ENCODE results near the gene SPINK4.

SPINK4 gene

DNA sequence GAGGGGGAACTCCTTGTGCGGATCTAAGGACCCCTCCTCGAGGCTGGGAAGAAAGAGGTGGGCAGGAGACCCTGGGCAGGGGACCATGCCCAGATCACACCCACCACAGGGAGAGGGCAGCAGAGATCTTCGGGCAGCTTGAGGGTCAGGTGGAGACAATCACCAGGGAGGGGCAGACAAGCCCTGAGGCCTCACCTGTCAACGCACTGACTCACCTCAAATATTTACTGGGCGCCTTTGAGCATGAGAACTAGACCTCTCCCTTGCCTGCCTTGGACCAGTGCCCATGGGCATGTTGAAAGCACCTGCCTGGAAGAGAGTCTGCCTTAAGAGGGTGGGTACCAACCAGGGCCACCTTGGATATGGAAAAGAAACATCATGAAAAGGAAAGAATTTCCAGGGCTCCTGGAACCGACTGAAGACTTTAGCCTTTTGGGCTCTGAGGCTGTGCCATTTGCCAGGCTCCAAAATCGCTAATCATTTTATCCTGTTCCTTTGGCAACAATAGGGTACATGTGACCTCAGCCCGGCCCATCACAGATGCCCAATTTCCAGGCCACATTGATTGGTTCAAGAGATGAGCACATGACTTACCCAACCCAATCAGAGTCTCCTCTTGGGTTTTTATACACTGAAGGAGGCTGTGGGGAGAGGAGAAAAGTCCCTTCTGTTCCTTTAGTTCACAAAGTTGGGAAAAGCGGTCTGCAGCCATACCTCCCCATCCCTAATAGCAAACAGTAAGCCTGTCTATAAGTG is 10.4 kb upstream of the SPINK4 start:
- no peak for DNase-seq (ENCODE audit: low spot score)

GRCh38 chr9:33230756-33231622 is 9.0 kb upstream of the SPINK4 start:
- DNase-seq (ENCODE audit: low spot score): no peak

GRCh38 chr9:33231623-33231942 is 8.4 kb upstream of the SPINK4 start:
- DNase-seq (ENCODE audit: low spot score): no peak

- no peak for DNase-seq (ENCODE audit: low spot score)
These were observed 7.2 kb upstream of the SPINK4 start for GRCh38 chr9:33232815-33233214.

- no peak for DNase-seq (ENCODE audit: low spot score)
These were observed 6.2 kb upstream of the SPINK4 start for GRCh38 chr9:33233626-33234342.

- no peak for DNase-seq (ENCODE audit: low spot score)
These were observed 5.2 kb upstream of the SPINK4 start for GRCh38 chr9:33234511-33235467.

GRCh38 chr9:33236571-33236970 is 3.4 kb upstream of the SPINK4 start:
- no peak for DNase-seq (ENCODE audit: low spot score)

DNA sequence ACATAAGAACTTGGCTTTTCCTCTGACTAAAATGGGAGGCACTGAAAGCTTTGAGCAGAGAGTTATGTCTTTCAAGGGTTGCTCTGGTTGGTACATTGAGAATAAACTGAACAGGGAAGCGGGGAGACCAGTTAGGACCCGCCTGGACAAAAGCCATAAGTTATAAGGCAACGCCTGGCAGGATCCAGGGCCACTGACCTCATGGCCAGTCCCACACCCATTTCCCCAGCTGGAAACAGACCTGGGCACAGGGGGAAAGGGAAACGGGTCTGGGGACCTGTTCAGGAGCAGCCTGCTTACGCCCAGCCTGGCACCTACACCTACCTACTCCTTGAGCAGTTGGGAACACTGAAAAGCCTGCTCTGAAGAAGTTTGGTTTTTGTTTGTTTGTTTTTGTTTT is 1.3 kb downstream of the SPINK4 start:
- no peak for DNase-seq (ENCODE audit: low spot score)

DNA sequence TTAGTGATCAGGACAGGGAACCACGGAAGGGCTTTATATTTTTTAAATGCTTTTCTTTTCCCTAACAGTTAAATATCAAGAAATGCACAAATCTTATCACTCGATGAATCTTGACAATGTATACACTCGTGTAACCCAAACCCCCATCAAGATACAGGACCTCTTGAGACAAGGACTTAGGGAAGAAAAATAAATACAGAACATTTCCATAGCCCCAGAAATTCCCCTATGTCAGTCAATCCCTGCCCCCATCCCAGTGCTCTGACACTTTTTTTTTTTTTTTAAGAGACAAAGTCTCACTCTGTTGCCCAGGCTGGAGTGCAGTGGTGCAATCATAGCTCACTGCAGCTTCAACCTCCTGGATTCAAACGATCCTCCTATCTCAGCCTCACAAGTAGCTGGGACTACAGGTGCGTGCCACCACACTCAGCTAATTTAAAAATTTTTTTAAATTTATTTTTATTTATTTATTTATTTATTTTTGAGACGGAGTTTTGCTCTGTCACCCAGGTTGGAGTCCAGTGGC is 2.7 kb downstream of the SPINK4 start:
- no peak for DNase-seq (ENCODE audit: low spot score)

GRCh38 chr9:33244137-33244784 is 4.3 kb downstream of the SPINK4 start:
- DNase-seq (ENCODE audit: low spot score): no peak

DNA sequence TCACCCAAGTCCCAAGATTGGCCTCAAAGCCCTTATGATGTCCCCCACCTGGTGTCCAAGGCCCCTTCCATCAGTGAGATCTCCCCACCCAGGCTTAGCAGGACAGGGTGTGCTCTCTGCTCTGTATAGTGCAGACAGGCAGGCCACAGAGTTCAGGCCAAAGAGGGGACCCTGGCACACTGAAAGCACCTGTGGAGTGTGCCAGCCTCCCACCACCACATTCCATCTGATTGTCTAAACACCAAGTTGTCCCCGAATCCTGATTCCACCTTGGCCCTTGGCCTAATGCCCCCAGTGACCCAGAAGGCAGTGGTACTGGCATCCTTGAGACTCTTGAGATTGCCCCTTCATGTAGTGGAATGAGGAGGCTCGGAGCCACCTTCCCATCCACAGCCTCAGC is 5.4 kb downstream of the SPINK4 start:
- no peak for DNase-seq (ENCODE audit: low spot score)

DNA sequence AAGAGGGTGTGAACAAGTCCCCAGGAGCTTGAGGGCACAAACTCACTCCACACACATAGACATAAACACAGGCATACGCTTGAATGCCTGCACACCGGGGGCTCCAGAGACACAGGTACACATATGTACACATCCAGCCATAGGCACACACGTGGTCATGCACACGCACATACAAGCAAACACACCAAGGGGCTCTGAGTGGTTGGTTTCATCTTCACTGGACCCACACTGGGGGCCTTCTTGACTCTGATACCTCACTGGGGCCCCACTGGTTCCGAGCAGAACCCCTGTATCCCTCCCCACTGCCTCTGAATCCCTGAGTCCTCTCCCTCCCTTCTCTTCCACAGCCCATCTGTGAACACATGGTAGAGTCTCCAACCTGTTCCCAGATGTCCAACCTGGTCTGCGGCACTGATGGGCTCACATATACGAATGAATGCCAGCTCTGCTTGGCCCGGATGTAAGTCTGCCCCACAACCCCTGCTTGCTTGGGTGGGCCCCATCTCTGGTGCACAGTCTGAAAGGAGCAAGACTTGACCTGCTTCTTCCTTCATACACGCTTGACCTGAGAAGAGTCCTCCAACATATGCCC is 6.4 kb downstream of the SPINK4 start:
- no peak for DNase-seq (ENCODE audit: low spot score)

DNA sequence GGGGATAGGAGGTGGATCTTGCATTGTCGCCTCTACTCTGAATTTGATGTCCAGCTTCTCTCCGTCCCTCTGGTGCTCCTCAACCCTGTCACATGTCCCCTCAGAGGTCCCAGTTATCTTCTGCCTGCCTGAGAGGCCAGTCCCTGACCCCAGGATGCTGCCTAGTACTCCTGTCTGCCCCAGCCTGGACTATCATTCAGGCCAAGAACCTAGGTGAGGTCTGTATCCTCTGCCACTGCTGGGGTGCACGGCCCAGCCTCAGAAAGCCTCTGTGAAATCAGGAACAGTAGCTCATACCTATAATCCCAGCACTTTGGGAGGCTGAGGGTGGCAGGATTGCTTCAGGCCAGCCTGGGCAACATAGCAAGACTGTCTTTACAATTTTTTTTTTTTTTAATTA is 8.6 kb downstream of the SPINK4 start:
- no peak for DNase-seq (ENCODE audit: low spot score)

DNA sequence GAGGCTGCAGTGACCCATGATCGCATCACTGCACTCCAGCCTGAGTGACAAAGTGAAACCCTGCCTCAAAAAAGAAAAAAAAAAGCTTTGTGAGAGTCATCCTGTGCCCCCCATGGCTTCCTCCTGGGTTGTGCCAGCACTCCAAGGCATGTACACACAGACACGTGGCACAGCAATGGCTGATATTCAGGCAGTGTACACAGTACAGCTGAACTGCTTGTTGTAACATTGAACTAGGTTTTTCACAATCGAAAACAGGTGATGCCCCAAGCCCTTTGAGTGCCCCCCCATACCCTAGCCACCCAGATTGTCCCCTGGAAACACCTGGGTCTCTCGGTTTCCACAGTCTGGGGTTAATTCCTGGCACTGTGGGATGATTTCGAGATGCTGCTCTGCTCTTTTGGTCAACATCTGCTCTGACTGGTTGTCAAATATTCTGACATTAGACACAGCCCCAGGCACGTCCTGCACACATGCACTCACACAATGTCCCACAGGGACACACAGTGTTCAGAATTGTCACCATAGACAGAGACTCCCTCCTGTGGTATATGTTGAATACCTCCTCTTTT is 9.2 kb downstream of the SPINK4 start:
- DNase-seq (ENCODE audit: low spot score): no peak

GRCh38 chr9:33249983-33250382 is 10.0 kb downstream of the SPINK4 start:
- DNase-seq (ENCODE audit: low spot score): no peak

GRCh38 chr9:33250458-33250995 is 10.6 kb downstream of the SPINK4 start:
- no peak for DNase-seq (ENCODE audit: low spot score)

GRCh38 chr9:33254211-33254610 is 14.2 kb downstream of the SPINK4 start:
- no peak for DNase-seq (ENCODE audit: low spot score)

GRCh38 chr9:33255014-33255413 is 15.0 kb downstream of the SPINK4 start:
- DNase-seq (ENCODE audit: low spot score): no peak

- no peak for DNase-seq (ENCODE audit: low spot score)
These were observed 15.5 kb downstream of the SPINK4 start for GRCh38 chr9:33255471-33255870.

DNA sequence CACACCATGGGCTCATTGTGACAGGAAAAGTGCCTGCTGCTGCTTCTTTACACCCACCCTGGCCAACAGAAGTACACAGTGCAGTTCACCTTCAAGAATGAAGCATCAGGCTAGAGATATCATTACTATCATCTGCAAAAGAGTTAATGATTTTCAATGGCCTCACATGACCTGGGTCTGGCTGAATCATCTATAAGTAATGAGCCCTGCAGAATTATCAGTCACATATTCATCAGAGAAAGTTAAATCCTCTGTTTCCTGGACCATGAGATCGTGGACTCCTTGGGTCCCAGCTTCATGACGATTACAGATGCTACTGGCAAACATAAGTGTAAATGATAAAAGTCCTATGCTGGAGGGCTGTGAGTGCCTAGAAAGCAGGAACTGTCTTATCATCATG is 16.3 kb downstream of the SPINK4 start:
- no peak for DNase-seq (ENCODE audit: low spot score)

Data from kidney capillary endothelial cell (primary cell).